Body of pancreas (tissue), 4 donors: ENCODE data around the gene ARID5B. TPM values are rescaled to one million over a fixed set of nuclear protein-coding genes. Genes with fewer than 3 reads are reported as not detected.

Source experiments
- ATAC-seq: fragments of 150-250 bp; one replicate; pipeline ENCODE4 v1.9.1; 2016
- DNase-seq, 4 donors: peaks; one replicate each; pipeline ENCODE4 v3.0.0-alpha.2; 2019
- H3K27ac ChIP-seq, 4 donors: fragments of 200-600 bp; sonication (generic); 1 replicate in 3 of 4; 2 replicates in 1 of 4; pipeline versions ENCODE4 v1.5.1 to v1.6.1; 2016 to 2019; ENCODE audit warnings: mild to moderate bottlenecking in 1 of 4, mixed read lengths in 1 of 4, moderate library complexity in 1 of 4
- H3K27me3 ChIP-seq, 2 donors: fragments of 200-600 bp; sonication (generic); one replicate each; pipeline ENCODE4 v1.6.0; 2016; ENCODE audit warnings: mild to moderate bottlenecking in 1 of 2
- H3K36me3 ChIP-seq, 2 donors: fragments of 200-600 bp; sonication (generic); replicated peaks in 1 of 2; 2 replicates each; pipeline ENCODE4 v1.5.1; 2016; ENCODE audit warnings: low read depth in 2 of 2; ENCODE audit not compliant: insufficient read depth in 1 of 2
- H3K4me1 ChIP-seq: fragments of 200-600 bp; sonication (generic); one replicate; pipeline ENCODE4 v1.6.0; 2016
- H3K4me3 ChIP-seq, 2 donors: fragments of 200-600 bp; sonication (generic); 1 replicate in 1 of 2; 2 replicates in 1 of 2; pipeline ENCODE4 v1.5.1; 2016 to 2019
- H3K9me3 ChIP-seq, 3 donors: fragments of 200-600 bp; sonication (generic); 1 replicate in 2 of 3; 2 replicates in 1 of 3; pipeline ENCODE4 v1.5.1; 2016
- POLR2A ChIP-seq, 3 donors: fragments of 450-650 bp; IDR thresholded peaks; one replicate each; pipeline ENCODE4 v1.6.1; 2016; ENCODE audit warnings: antibody characterized with exemption in 3 of 3, mild to moderate bottlenecking in 2 of 3
- WGBS, 2 donors: methylation state at CpG; one replicate each; pipeline ENCODE4 v1.1.5; 2017; 5-methylcytosine and 5-hydroxymethylcytosine counted together
- intact Hi-C: fragments of 100-400 bp; cut with DNase I; formaldehyde crosslinking; loops from one replicate; pipeline ENCODE4 v1.15.1; 2023
- total RNA-seq, 2 donors: library from RNA; depleted of rRNA; stranded (reverse); fragments of >200 nt; gene quantifications; one replicate each; pipeline ENCODE4 v1.1.0, GENCODE V29; 2016
- TF ChIP-seq, protein P1 (sequence below), 7 experiments: fragments of 450-650 bp in 4 of 7; fragments of 200-600 bp in 3 of 7; sonication (generic) in 3 of 7; IDR thresholded peaks; one replicate each; pipeline ENCODE4 v1.5.1; 2016 to 2019; ENCODE audit warnings: antibody characterized with exemption in 7 of 7

ARID5B gene
- total RNA-seq, 2 donors from 2014 or later, result 16.1 to 17.1 TPM

DNA sequence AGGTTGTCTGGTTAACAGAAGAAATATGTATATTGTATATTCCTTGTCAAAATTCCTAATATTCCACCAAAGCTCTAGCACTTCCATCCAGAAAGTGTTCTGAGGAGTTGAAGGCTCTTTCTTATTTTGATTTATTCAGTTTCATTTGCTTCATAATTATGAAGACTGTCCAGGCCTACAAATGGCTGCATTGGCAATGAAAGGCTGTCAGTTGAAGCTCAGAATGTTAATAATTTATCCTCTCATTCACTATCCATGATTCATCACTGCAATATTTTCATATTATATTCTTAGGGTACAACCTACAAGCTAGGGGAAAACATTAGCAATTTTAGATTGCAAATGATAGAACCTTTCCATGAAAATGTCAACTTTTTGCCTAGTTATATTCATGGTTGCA is 57.3 kb downstream of the ARID5B start:
- intact Hi-C loops, result no loop called here
- H3K36me3 ChIP-seq, result no peaks in the 10 kb centered on the region
- no peak for ATAC-seq
- no peaks in the 10 kb centered on the region for H3K9me3 ChIP-seq
- TF ChIP-seq, protein P1, sequence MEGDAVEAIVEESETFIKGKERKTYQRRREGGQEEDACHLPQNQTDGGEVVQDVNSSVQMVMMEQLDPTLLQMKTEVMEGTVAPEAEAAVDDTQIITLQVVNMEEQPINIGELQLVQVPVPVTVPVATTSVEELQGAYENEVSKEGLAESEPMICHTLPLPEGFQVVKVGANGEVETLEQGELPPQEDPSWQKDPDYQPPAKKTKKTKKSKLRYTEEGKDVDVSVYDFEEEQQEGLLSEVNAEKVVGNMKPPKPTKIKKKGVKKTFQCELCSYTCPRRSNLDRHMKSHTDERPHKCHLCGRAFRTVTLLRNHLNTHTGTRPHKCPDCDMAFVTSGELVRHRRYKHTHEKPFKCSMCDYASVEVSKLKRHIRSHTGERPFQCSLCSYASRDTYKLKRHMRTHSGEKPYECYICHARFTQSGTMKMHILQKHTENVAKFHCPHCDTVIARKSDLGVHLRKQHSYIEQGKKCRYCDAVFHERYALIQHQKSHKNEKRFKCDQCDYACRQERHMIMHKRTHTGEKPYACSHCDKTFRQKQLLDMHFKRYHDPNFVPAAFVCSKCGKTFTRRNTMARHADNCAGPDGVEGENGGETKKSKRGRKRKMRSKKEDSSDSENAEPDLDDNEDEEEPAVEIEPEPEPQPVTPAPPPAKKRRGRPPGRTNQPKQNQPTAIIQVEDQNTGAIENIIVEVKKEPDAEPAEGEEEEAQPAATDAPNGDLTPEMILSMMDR (IDR thresholded peaks at IDR 0.05), result no peak
- TF ChIP-seq POLR2A (IDR thresholded peaks at IDR 0.05), result no peak
- H3K27me3 ChIP-seq, result no peaks in the 10 kb centered on the region
- H3K27ac ChIP-seq, result no peak overlapping the region
- no peaks in the 10 kb centered on the region for H3K4me1 ChIP-seq
- DNase-seq, result no peak
- H3K4me3 ChIP-seq, result no peak overlapping the region

DNA sequence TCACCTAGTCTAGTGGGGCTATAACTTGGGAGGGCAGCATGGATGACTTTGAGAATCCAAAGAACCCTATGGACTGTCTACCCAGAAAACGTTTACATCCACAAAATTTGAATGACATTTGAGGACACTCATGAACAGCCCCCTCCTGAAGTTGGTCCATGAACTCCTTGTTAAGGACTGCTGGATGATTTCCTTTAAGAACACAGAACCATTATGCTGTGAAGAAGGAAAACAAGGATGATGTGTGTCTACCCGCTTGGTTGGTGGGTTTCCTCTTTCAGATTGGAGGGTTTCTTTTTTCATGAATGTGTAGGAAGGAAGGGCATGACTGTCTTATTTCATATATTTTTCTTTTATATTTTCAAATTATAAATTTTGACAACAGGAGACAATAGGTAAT is 58.3 kb downstream of the ARID5B start:
- no peak overlapping the region for H3K4me3 ChIP-seq
- H3K4me1 ChIP-seq, result peaks cover 5% of the 10 kb centered on the region
- no peaks in the 10 kb centered on the region for H3K36me3 ChIP-seq
- intact Hi-C loops, result no loop called here
- TF ChIP-seq, protein P1 (IDR thresholded peaks at IDR 0.05), result no peak
- no peak for TF ChIP-seq POLR2A (IDR thresholded peaks at IDR 0.05)
- ATAC-seq, result no peak
- H3K27me3 ChIP-seq, result no peaks in the 10 kb centered on the region
- no peak overlapping the region for H3K27ac ChIP-seq
- H3K9me3 ChIP-seq, result no peaks in the 10 kb centered on the region
- 68 to 75% methylated on average over 2 of the region's 2 CpGs for WGBS, 2 donors
- DNase-seq, result no peak

DNA sequence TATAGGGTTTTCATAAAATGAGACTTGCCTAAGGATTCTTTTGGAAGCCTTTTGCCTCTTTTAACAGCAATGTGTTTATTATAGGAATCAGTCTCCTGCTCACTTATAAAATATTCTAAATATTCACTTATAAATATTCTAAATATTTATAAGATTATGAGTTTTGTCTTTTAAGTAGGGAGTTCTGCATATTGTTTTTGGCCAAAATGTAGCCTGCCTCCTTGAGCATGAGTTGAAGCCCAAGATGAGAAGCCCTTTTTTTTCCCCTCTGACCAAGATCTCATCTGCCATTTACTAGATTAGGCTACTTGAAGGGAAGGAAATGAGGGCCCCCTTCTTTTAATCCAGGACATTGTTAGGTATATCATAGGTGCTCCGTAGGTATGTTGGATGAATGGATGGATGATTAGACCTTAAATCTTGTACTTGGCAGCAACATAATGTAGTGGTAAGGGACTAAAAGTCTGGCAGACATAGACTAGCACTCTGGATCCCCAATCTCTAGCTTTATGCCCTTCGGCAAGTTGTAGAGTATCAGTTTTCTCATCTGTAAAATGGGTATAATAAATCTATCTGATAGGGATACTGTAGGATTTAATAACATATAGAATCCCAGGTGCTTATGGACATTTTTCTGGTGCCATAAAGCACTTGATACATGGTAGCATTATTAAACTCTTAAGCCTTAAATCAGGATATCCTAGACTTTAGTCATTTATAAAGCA is 59.1 kb downstream of the ARID5B start:
- H3K36me3 ChIP-seq, result no peaks in the 10 kb centered on the region
- 98% methylated on average over 2 of the region's 2 CpGs for WGBS, 2 donors
- intact Hi-C loops, result no loop called here
- ATAC-seq (no peak), DNase-seq (no peak)
- no peaks in the 10 kb centered on the region for H3K9me3 ChIP-seq
- H3K27me3 ChIP-seq, result no peaks in the 10 kb centered on the region
- no peak overlapping the region for H3K27ac ChIP-seq
- TF ChIP-seq, protein P1 (IDR thresholded peaks at IDR 0.05), result no peak
- TF ChIP-seq POLR2A (IDR thresholded peaks at IDR 0.05), result no peak
- no peak overlapping the region for H3K4me3 ChIP-seq
- H3K4me1 ChIP-seq, result peaks cover 6% of the 10 kb centered on the region

DNA sequence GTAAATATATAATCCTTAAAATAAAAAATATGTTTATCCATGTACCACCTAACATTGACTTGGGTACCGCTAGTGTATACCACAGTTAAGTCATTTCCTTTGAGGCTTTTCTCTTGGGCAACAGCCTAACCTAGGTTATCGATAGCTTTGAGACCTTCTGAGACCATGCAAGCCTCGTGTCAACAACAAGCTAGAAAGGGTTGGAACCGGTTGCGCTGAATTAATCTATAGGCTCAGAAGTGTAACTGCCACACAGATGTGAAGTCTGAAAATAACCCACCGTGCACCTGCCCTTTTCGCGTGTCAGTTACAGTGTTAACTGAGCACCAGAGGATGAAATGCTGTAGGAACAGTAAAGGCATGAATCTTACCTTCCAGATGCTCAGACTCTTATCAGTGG is 59.8 kb downstream of the ARID5B start:
- Histone ChIP-seq H3K27me3 (no peaks in the 10 kb centered on the region), H3K4me1 (peaks cover 6% of the 10 kb centered on the region), H3K4me3 (no peak overlapping the region), H3K36me3 (no peaks in the 10 kb centered on the region), H3K9me3 (no peaks in the 10 kb centered on the region), H3K27ac (no peak overlapping the region)
- DNase-seq (no peak), ATAC-seq (no peak)
- TF ChIP-seq, protein P1 (IDR thresholded peaks at IDR 0.05), result no peak
- TF ChIP-seq POLR2A (IDR thresholded peaks at IDR 0.05), result no peak
- WGBS, 2 donors, result 78 to 85% methylated on average over 8 of the region's 8 CpGs
- intact Hi-C loops, result no loop called here

DNA sequence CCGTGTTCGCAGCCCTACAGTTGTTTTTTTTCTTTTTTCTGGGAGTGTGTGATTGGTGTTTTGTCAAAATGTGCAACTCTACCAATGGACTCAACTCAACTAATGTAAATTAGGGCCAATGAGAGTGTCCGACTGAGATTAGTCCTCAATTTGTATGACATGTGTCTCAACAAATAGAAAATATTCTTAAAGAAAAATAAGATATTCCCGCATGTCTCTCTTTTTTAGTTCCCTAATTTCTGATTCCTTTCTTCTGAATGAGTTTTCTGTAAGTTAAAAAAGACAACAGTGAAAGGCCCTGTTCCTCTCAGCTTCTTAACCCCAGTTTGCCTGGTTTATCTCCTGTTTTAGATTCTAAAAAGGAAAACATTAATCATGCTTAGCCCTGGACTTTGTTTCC is 61.5 kb downstream of the ARID5B start:
- Histone ChIP-seq H3K9me3 (no peaks in the 10 kb centered on the region), H3K27ac (no peak overlapping the region), H3K4me3 (no peak overlapping the region), H3K4me1 (peaks cover 6% of the 10 kb centered on the region), H3K27me3 (no peaks in the 10 kb centered on the region), H3K36me3 (no peaks in the 10 kb centered on the region)
- intact Hi-C loops, result no loop called here
- WGBS, 2 donors, result 89 to 91% methylated on average over 4 of the region's 4 CpGs
- DNase-seq, result no peak
- TF ChIP-seq POLR2A (IDR thresholded peaks at IDR 0.05), result no peak
- TF ChIP-seq, protein P1 (IDR thresholded peaks at IDR 0.05), result no peak
- ATAC-seq, result no peak
